Astrocyte of the hippocampus (primary cell): Measurements from ENCODE around the gene OTUD5.
"Not testable (repeated sequence)": the region's sequence is repeated elsewhere in the genome, so short reads cannot be mapped to it uniquely, and the experiment has no call there.

Experiments
- DNase-seq: peaks from one replicate; pipeline ENCODE4 v3.0.0; 2011; ENCODE audit warnings: low read depth, low spot score

OTUD5 gene

DNA sequence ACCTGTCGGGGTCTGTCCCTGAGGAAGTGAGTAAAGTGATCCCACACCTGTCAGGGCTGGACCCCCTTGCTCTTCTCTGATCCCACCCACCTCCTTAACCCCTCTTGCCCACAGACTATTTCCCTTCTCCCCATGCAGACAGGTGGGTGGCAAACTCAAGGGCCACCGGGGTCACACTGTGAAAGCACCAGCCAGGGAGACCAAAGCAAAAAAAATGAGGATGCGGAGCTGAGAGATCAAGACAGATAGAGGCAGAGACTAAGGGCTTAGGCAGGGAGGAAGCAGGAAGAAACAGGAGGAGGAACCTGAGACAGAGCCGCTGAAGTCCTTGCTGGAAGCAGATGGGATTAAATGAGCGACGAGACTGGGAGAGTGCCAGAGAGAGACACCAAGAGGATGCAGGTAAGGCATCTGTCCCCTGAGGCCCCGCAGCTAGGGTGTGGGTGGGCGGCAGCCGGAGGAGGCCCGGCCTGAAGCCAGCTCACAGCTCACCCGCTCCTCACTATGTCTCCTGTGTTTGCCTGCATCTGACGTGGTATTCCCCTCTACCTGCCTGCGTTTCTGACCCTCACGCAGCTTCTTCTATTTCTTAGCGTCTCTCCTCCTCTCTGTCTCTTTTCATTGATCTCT lies 67.0 kb downstream of the OTUD5 start:
- DNase-seq: no peak

DNA sequence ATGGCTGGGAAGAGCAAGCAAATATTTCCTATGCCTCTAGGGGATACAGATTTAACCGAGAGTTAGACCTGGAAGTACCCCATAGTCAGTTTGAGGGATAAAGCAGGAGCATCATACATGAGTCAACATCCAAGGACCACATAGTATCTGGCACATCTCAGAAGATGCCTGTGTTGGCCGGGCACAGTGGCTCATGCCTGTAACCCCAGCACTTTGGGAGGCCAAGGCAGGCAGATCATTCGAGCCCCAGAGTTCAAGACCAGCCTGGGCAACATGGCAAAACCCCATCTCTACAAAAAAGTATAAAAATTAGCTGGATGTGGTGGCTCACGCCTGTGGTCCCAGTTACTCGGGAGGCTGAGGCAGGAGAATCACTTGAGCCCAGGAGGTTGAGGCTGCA lies 70.8 kb downstream of the OTUD5 start:
- not testable (repeated sequence) for DNase-seq

DNA sequence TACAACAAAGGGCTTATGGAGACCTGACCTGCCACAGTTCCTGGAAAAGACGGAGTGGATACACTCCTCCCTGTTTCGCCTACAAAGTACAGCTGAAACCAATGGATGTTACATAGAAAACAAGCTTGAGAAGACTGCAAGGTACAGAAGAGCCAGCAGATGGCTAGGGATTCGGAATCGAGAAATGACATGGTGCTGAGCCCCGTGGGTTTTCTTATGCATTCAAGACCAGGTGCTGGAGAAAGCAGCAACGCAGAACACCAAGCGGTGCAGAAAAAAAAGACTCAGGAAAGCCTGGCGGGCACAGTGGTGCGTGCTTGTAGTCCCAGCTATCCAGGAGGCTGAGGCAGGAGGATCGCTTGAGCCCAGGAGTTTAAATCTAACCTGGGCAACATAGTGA lies 73.7 kb downstream of the OTUD5 start:
- no peak for DNase-seq

DNA sequence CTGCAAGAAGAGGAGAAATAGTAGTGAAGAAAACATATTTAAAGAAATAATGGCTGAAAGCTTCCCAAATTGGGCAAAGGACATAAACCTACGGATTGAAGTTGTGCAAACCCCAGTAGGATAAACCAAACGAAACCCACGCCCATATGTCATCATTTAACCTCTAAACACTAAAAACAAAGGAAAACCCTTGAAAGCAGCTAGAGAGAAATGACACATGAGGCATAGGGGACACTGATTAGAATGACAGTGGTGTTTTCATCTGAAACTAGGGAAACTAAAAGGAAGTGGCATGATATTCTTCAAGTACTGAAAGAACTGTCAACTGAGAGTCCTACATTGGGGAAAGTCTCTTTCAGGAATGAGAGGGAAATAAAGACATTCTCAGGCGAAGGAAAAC lies 80.5 kb downstream of the OTUD5 start:
- not testable (repeated sequence) for DNase-seq
